DMS 273 (cell line): Measurements from ENCODE around the gene MEGF11.

Experiments
- DNase-seq: peaks from one replicate; lab custom pipeline; 2025; ENCODE audit not compliant: unreplicated experiment; lab: John Stamatoyannopoulos, UW

The MEGF11 gene

GRCh38 chr15:66123799-66124198 lies 129.8 kb downstream of the MEGF11 start:
- DNase-seq, result no peak

GRCh38 chr15:66120422-66120821 lies 133.1 kb downstream of the MEGF11 start:
- no peak for DNase-seq

- no peak for DNase-seq
Observed at GRCh38 chr15:66117841-66118240, 135.7 kb downstream of the MEGF11 start.

GRCh38 chr15:66115568-66116206 lies 137.9 kb downstream of the MEGF11 start:
- DNase-seq, result no peak

- no peak for DNase-seq
Observed at GRCh38 chr15:66114863-66115425, 138.6 kb downstream of the MEGF11 start.

GRCh38 chr15:66112388-66112787 lies 141.2 kb downstream of the MEGF11 start:
- DNase-seq, result no peak

- no peak for DNase-seq
Observed at GRCh38 chr15:66111363-66111762, 142.2 kb downstream of the MEGF11 start.

- DNase-seq, result no peak
Observed at GRCh38 chr15:66110864-66111263, 142.7 kb downstream of the MEGF11 start.

- no peak for DNase-seq
Observed at GRCh38 chr15:66109826-66110225, 143.7 kb downstream of the MEGF11 start.

GRCh38 chr15:66108483-66109265 lies 144.9 kb downstream of the MEGF11 start:
- peak; percentile 93 for DNase-seq

GRCh38 chr15:66107070-66107469 lies 146.5 kb downstream of the MEGF11 start:
- no peak for DNase-seq

GRCh38 chr15:66105286-66106265 lies 148.0 kb downstream of the MEGF11 start:
- DNase-seq, result no peak

- DNase-seq, result no peak
Observed at GRCh38 chr15:66103293-66103590, 150.3 kb downstream of the MEGF11 start.

GRCh38 chr15:66102563-66103292 lies 150.8 kb downstream of the MEGF11 start:
- peak; percentile 61 for DNase-seq

- DNase-seq, result peak; percentile 32
Observed at GRCh38 chr15:66101715-66102395, 151.7 kb downstream of the MEGF11 start.

GRCh38 chr15:66100761-66101160 lies 152.8 kb downstream of the MEGF11 start:
- DNase-seq, result no peak

- DNase-seq, result no peak
Observed at GRCh38 chr15:66099950-66100671, 153.4 kb downstream of the MEGF11 start.

- DNase-seq, result no peak
Observed at GRCh38 chr15:66098022-66098363, 155.6 kb downstream of the MEGF11 start.
